Endothelial cell of umbilical vein (primary cell): Measurements from ENCODE around the gene SVEP1.

Experiments used
- CTCF ChIP-seq, 2 donors: IDR thresholded peaks; 1 replicate in 1 of 2; 2 replicates in 1 of 2; pipeline ENCODE4 v1.5.1; 2011; ENCODE audit warnings: low read length in 2 of 2, mild to moderate bottlenecking in 2 of 2, moderate library complexity in 2 of 2, control low read depth in 1 of 2, inconsistent platforms in 1 of 2, low read depth in 1 of 2; ENCODE audit not compliant: insufficient read depth in 1 of 2; ENCODE audit errors: extremely low read depth in 1 of 2
- EZH2 ChIP-seq: IDR thresholded peaks from 2 replicates; pipeline ENCODE4 v1.6.1; 2012; ENCODE audit warnings: borderline replicate concordance, low read depth, mild to moderate bottlenecking, moderate library complexity, low read length, inconsistent platforms; ENCODE audit not compliant: severe bottlenecking
- MAX ChIP-seq: IDR thresholded peaks from 2 replicates; pipeline ENCODE4 v1.6.1; 2011; ENCODE audit not compliant: insufficient read depth, insufficient read length

GRCh38 chr9:110371411-110372007 is 208.0 kb downstream of the SVEP1 start:
- TF ChIP-seq CTCF (IDR thresholded peaks at IDR 0.05; ENCODE audit: extremely low read depth in 1 of 2, insufficient read depth in 1 of 2, low read depth in 1 of 2, low read length in 2 of 2) (no peak), MAX (no peak), EZH2 (no peak)
